GM23338 (cell line): ENCODE measurements around the gene CEP72. TPM values are rescaled to one million over a fixed set of nuclear protein-coding genes. Genes with fewer than 3 reads are reported as not detected.

ENCODE experiments used
- ATAC-seq: fragments of 200-7000 bp; cut with Tn5 transposase; 3 replicates; pipeline ENCODE4 v1.9.1; 2020
- DNase-seq: peaks from one replicate; pipeline ENCODE4 v3.0.0-alpha.2; 2015; ENCODE audit warnings: low spot score
- H2AFZ ChIP-seq: fragments of 200-600 bp; sonication (generic); 2 replicates; pipeline ENCODE4 v1.8.0; 2016; ENCODE audit warnings: antibody characterized with exemption, mild to moderate bottlenecking, moderate library complexity
- H3F3A ChIP-seq: fragments of 200-600 bp; sonication (generic); replicated peaks from 2 replicates; pipeline ENCODE4 v1.8.0; 2017; ENCODE audit warnings: antibody characterized with exemption, mixed run types, low read depth
- H3K27ac ChIP-seq: fragments of 200-600 bp; sonication (generic); 2 replicates; pipeline ENCODE4 v1.6.1; 2016; ENCODE audit warnings: low read depth
- H3K27me3 ChIP-seq: fragments of 200-600 bp; sonication (generic); 2 replicates; pipeline ENCODE4 v1.8.0; 2016; ENCODE audit warnings: mild to moderate bottlenecking, mixed run types, moderate library complexity; ENCODE audit not compliant: insufficient read depth
- H3K36me3 ChIP-seq: fragments of 200-600 bp; sonication (generic); 2 replicates; pipeline ENCODE4 v1.8.0; 2016; ENCODE audit warnings: mild to moderate bottlenecking; ENCODE audit not compliant: insufficient read depth
- H3K4me1 ChIP-seq: fragments of 200-600 bp; sonication (generic); 2 replicates; pipeline ENCODE4 v1.8.0; 2016; ENCODE audit warnings: mild to moderate bottlenecking, moderate library complexity; ENCODE audit not compliant: insufficient read depth
- H3K4me2 ChIP-seq: fragments of 200-600 bp; sonication (generic); 2 replicates; pipeline ENCODE4 v1.7.1; 2017; ENCODE audit warnings: mixed run types
- H3K4me3 ChIP-seq: fragments of 200-600 bp; sonication (generic); 2 replicates; pipeline ENCODE4 v1.6.1; 2016; ENCODE audit warnings: mixed run types
- H3K79me2 ChIP-seq: fragments of 200-600 bp; sonication (generic); replicated peaks from 2 replicates; pipeline ENCODE4 v1.8.0; 2017; ENCODE audit warnings: mild to moderate bottlenecking; ENCODE audit not compliant: insufficient read depth
- H3K9me2 ChIP-seq: fragments of 200-600 bp; sonication (generic); 2 replicates; pipeline ENCODE4 v1.8.0; 2017; ENCODE audit not compliant: insufficient read depth
- H4K20me1 ChIP-seq: fragments of 200-600 bp; sonication (generic); replicated peaks from 2 replicates; pipeline ENCODE4 v1.8.0; 2017; ENCODE audit warnings: mild to moderate bottlenecking; ENCODE audit not compliant: insufficient read depth
- H3K27ac Mint-ChIP-seq: 2 replicates; pipeline ENCODE4 v1.8.0; 2020; ENCODE audit warnings: inconsistent platforms, mild to moderate bottlenecking, moderate library complexity, mixed read lengths
- H3K27me3 Mint-ChIP-seq: 3 replicates; pipeline ENCODE4 v1.8.0; 2022; ENCODE audit warnings: low read depth, mild to moderate bottlenecking, moderate library complexity, mixed read lengths, inconsistent platforms; ENCODE audit not compliant: insufficient read depth, poor library complexity
- H3K36me3 Mint-ChIP-seq: 3 replicates; pipeline ENCODE4 v1.8.0; 2021; ENCODE audit warnings: low read depth, mild to moderate bottlenecking, inconsistent platforms, moderate library complexity, mixed read lengths
- H3K4me1 Mint-ChIP-seq: 3 replicates; pipeline ENCODE4 v1.8.0; 2020; ENCODE audit warnings: mild to moderate bottlenecking, inconsistent platforms, mixed read lengths
- H3K4me3 Mint-ChIP-seq: 3 replicates; pipeline ENCODE4 v1.8.0; 2021; ENCODE audit warnings: moderate library complexity, mild to moderate bottlenecking, inconsistent platforms, mixed read lengths
- H3K9me3 Mint-ChIP-seq: 3 replicates; pipeline ENCODE4 v1.8.0; 2020; ENCODE audit warnings: moderate library complexity, mild to moderate bottlenecking, inconsistent platforms, mixed read lengths
- CREB1 ChIP-seq: fragments of 250-450 bp; sonication (Bioruptor Pico); IDR thresholded peaks from 2 replicates; pipeline ENCODE4 v1.5.0; 2020; ENCODE audit warnings: low read depth, mild to moderate bottlenecking, moderate library complexity
- JUNB ChIP-seq: IDR thresholded peaks from one replicate; pipeline ENCODE4 v1.6.1; 2016; ENCODE audit warnings: antibody characterized with exemption; ENCODE audit not compliant: unreplicated experiment
- POLR2AphosphoS5 ChIP-seq: IDR thresholded peaks from 2 replicates; pipeline ENCODE4 v1.6.1; 2016; ENCODE audit warnings: antibody characterized with exemption, low read depth
- ZNF462 ChIP-seq: fragments of 250-450 bp; sonication (Bioruptor Pico); IDR thresholded peaks from 2 replicates; pipeline ENCODE4 v1.5.0; 2020; ENCODE audit warnings: mild to moderate bottlenecking, moderate library complexity
- polyA plus RNA-seq: library from polyadenylated mRNA; unstranded; fragments of >200 nt; fragmentation: Nextera tagmentation; extraction: Ambion mirVana; gene quantifications from 2 replicates; pipeline ENCODE4 v1.2.1, GENCODE V29; 2016
- total RNA-seq: library from RNA; depleted of rRNA; stranded (reverse); fragments of >200 nt; shearing (Covaris generic); gene quantifications from 2 replicates; pipeline ENCODE4 v1.2.3, GENCODE V29; 2014
- TF ChIP-seq, protein P1 (sequence below): IDR thresholded peaks from 2 replicates; pipeline ENCODE4 v1.6.1; 2016; ENCODE audit warnings: antibody characterized with exemption

Gene CEP72
- total and polyA plus RNA-seq, 2 experiments from 2014 or later = 15.5 to 27.1 TPM

- TF ChIP-seq ZNF462 (CRISPR knock-in tag) (no peak), CREB1 (CRISPR knock-in tag) (no peak), JUNB (no peak)
- TF ChIP-seq, protein P1, sequence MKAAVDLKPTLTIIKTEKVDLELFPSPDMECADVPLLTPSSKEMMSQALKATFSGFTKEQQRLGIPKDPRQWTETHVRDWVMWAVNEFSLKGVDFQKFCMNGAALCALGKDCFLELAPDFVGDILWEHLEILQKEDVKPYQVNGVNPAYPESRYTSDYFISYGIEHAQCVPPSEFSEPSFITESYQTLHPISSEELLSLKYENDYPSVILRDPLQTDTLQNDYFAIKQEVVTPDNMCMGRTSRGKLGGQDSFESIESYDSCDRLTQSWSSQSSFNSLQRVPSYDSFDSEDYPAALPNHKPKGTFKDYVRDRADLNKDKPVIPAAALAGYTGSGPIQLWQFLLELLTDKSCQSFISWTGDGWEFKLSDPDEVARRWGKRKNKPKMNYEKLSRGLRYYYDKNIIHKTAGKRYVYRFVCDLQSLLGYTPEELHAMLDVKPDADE = no peak
Observed at GRCh38 chr5:640461-641330, 28.6 kb downstream of the CEP72 start (continued).

DNA sequence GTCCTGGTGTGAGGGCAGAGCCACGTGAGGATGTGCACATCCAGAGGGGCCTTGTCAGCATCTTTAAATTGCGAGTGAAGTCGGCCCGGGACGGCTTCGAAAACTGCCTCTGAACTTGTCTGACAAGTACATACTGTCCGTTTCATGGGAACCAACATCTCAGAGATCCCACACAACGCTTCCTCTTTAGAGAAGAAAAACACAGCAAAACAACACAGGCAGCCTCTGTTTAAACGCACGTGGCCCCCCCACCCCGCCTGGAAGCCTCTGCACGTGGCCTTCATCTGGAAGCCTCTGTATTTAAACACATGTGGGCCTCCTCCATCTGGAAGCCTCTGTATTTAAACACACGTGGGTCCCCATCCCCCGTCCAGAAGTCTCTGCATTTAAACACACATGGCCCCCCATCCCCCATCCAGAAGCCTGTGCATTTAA, 29.2 kb downstream of the CEP72 start:
- H3K9me3 Mint-ChIP-seq = no peaks in the 10 kb centered on the region
- DNase-seq (no peak), ATAC-seq (no peak)
- Histone ChIP-seq H3K4me1 (no peaks in the 10 kb centered on the region), H3K27me3 (no peaks in the 10 kb centered on the region), H3K4me3 (no peak overlapping the region), H3F3A (no peaks in the 10 kb centered on the region), H4K20me1 (peaks cover 3% of the 10 kb centered on the region; the same call in 1 of the 2 replicates), H2AFZ (no peak overlapping the region), H3K9me2 (no peaks in the 10 kb centered on the region), H3K36me3 (peaks cover 12% of the 10 kb centered on the region), H3K4me2 (no peak overlapping the region), H3K79me2 (no peaks in the 10 kb centered on the region; the same call in 1 of the 2 replicates), H3K27ac (no peak overlapping the region)
- no peak overlapping the region for H3K4me3 Mint-ChIP-seq
- H3K36me3 Mint-ChIP-seq = peaks cover 44% of the 10 kb centered on the region
- peaks cover 5% of the 10 kb centered on the region for H3K27me3 Mint-ChIP-seq
- no peaks in the 10 kb centered on the region for H3K4me1 Mint-ChIP-seq
- no peak overlapping the region for H3K27ac Mint-ChIP-seq
- TF ChIP-seq POLR2AphosphoS5 (no peak), ZNF462 (CRISPR knock-in tag) (no peak), JUNB (no peak)
